ENCODE results near the gene PLCD1. TPM values are rescaled to one million over a fixed set of nuclear protein-coding genes. Genes with fewer than 3 reads are reported as not detected.

The PLCD1 gene
- total RNA-seq, 1 experiment from 2014 or later = 27.1 TPM

DNA sequence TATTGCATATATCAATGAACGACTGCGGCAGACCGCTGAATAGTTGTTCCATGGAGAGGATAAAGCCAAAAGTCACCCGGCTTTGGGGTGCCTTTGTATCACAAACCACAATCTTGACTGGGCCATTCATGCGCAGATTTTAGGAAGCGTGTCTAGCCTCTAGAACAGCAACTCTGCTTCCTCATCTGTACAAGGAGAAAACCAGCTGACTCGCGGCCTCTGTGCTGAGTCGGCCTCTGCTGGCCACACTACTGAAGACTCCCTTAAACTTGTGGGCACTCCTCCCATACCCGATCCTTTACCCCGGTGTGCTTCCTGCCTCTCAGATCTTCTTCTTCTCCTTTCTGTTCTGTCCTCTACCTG, 10.4 kb upstream of the PLCD1 start:
- Histone ChIP-seq H4K8ac (replicated peaks; ENCODE audit: insufficient read length, low read depth, low read length) (no peak overlapping the region), H3K4me1 (ENCODE audit: insufficient read depth, low read length) (no peaks in the 10 kb centered on the region; the same call in 1 of the 2 replicates), H4K5ac (ENCODE audit: insufficient read length, low read depth, low read length) (no peak overlapping the region), H3K4me2 (ENCODE audit: insufficient read depth, insufficient read length, low read length) (peak overlapping the region; percentile 71), H3K18ac (ENCODE audit: insufficient read length, low read depth, low read length) (no peak overlapping the region), H3K9me3 (ENCODE audit: control insufficient read depth, low read depth, low read length) (no peaks in the 10 kb centered on the region), H3K23me2 (ENCODE audit: insufficient read length, low read depth, low read length, poor library complexity, severe bottlenecking) (peaks cover 10% of the 10 kb centered on the region), H3K79me1 (ENCODE audit: insufficient read depth, low read depth, low read length, poor library complexity, severe bottlenecking) (no peaks in the 10 kb centered on the region), H4K20me1 (ENCODE audit: control insufficient read depth, insufficient read depth, insufficient read length) (no peaks in the 10 kb centered on the region), H3K4ac (ENCODE audit: low read depth, low read length) (no peak overlapping the region), H2BK12ac (ENCODE audit: insufficient read length, low read depth, low read length) (no peak overlapping the region), H3T11ph (ENCODE audit: low read length) (no peak overlapping the region), H3K56ac (ENCODE audit: insufficient read length, low read depth, low read length) (no peak overlapping the region), H2AFZ (ENCODE audit: low read length) (no peak overlapping the region), H2BK5ac (ENCODE audit: insufficient read length, low read length) (no peak overlapping the region), H2BK15ac (ENCODE audit: low read depth, low read length) (no peak overlapping the region), H2AK5ac (ENCODE audit: insufficient read length, low read length) (no peak overlapping the region), H3K27me3 (ENCODE audit: insufficient read depth, low read length) (peaks cover 6% of the 10 kb centered on the region; the same call in 1 of the 2 replicates), H2BK20ac (ENCODE audit: low read depth, low read length, poor library complexity, severe bottlenecking) (no peak overlapping the region), H3K9ac (ENCODE audit: extremely low read depth, insufficient read length, low read length) (no peak overlapping the region), H2BK120ac (ENCODE audit: low read depth, low read length, poor library complexity, severe bottlenecking) (no peak overlapping the region), H3K23ac (ENCODE audit: insufficient read length, low read depth, low read length) (no peak overlapping the region), H4K91ac (ENCODE audit: insufficient read length, low read depth, low read length) (no peak overlapping the region), H3K79me2 (ENCODE audit: insufficient read depth, low read length) (no peaks in the 10 kb centered on the region), H3K27ac (ENCODE audit: insufficient read length, low read depth, low read length) (no peak overlapping the region), H3K14ac (ENCODE audit: insufficient read depth, low read length) (no peak overlapping the region)
- Mint-ChIP-seq H3K27me3 (ENCODE audit: low read depth) (peaks cover 38% of the 10 kb centered on the region), H3K27ac (no peak overlapping the region), H3K36me3 (ENCODE audit: insufficient read depth in 1 of 3, low read depth in 3 of 3) (no peaks in the 10 kb centered on the region), H3K4me1 (peaks cover 10 to 15% of the 10 kb centered on the region in 2 experiments), H3K4me3 (peak overlapping the region; percentile 70 to 78), H3K9me3 (no peaks in the 10 kb centered on the region)
- DNase-seq = peak; percentile 66
- TF ChIP-seq CTCF (conservative IDR thresholded peaks at IDR 0.05) = no peak; the same call in 2 of the 3 replicates
- no CpG with 5 or more reads among the region's 11 CpGs for WGBS (ENCODE audit: extremely low coverage, insufficient read length, low lambda C conversion rate)

All from H9 (cell line).